Pancreas (tissue), 10 donors: ENCODE measurements around the gene WARS2. TPM values are rescaled to one million over a fixed set of nuclear protein-coding genes. Genes with fewer than 3 reads are reported as not detected.
"Not testable (repeated sequence)": the region's sequence is repeated elsewhere in the genome, so short reads cannot be mapped to it uniquely, and the experiment has no call there.

Experiments used
- ATAC-seq, 4 donors: fragments of 200-7000 bp; cut with Tn5 transposase; one replicate each; pipeline versions ENCODE4 v1.8.0 to v1.9.1; 2020; ENCODE audit warnings: mild to moderate bottlenecking in 4 of 4, moderate library complexity in 4 of 4
- DNase-seq, 6 donors: peaks; one replicate each; pipeline ENCODE4 v3.0.0-alpha.2; 2020
- FAIRE-seq: peaks from 2 replicates; lab custom pipeline; 2012; peaks lifted over from hg19 to GRCh38; lab: Jason Lieb, UNC
- H3K27ac ChIP-seq, 4 donors: fragments of 200-600 bp; sonication (generic); 1 replicate in 3 of 4; 2 replicates in 1 of 4; pipeline versions ENCODE4 v1.5.0 to v1.8.0; 2020
- H3K27me3 ChIP-seq, 4 donors: fragments of 200-600 bp; one replicate each; pipeline ENCODE4 v1.8.0; 2021
- H3K36me3 ChIP-seq, 3 donors: fragments of 200-600 bp; sonication (generic) in 1 of 3; one replicate each; pipeline versions ENCODE4 v1.5.0 to v1.8.0; 2020 to 2021
- H3K4me1 ChIP-seq, 3 donors: fragments of 200-600 bp; one replicate each; pipeline ENCODE4 v1.8.0; 2021
- H3K4me3 ChIP-seq, 4 donors: fragments of 200-600 bp; sonication (generic) in 2 of 4; one replicate each; pipeline versions ENCODE4 v1.5.0 to v1.8.0; 2020 to 2021
- H3K9me3 ChIP-seq, 4 donors: fragments of 200-600 bp; one replicate each; pipeline ENCODE4 v1.8.0; 2021
- CTCF ChIP-seq, 4 donors: fragments of 200-600 bp; sonication (generic) in 3 of 4; IDR thresholded peaks; one replicate each; pipeline versions ENCODE4 v1.5.0 to v1.8.0; 2021; ENCODE audit warnings: antibody characterized with exemption in 4 of 4
- WGBS, 2 donors: extraction: QIAGEN DNeasy Blood & Tissue Kit; methylation state at CpG; one replicate each; pipeline ENCODE4 v1.1.7; 2013; 5-methylcytosine and 5-hydroxymethylcytosine counted together
- intact Hi-C, 3 donors: fragments of 100-400 bp; cut with DNase I; formaldehyde crosslinking; loops; one replicate each; pipeline versions ENCODE4 v1.11.1 to v1.14.2; 2022
- polyA plus RNA-seq, 2 donors: library from polyadenylated mRNA; stranded (reverse); fragments of 200-250 nt; gene quantifications; one replicate each; pipeline ENCODE4 v1.2.3, GENCODE V29; 2013
- total RNA-seq, 6 donors: library from RNA; stranded (reverse); fragmentation: NEBNext Ultra II Directional in 4 of 6; extraction: Animal tissue kit (Norgen Biotek cat#: 25700) in 4 of 6; gene quantifications; one replicate each; pipeline versions ENCODE4 v1.2.1 to v1.2.4, GENCODE V29; 2021 to 2023
- donor health status: healthy with polysubstance abuse.
- donor health status: DM: no; HTN: no; CAD: no; lungs with moderate emphysema.
- donor health status: DM: no; HTN: no; CAD: no.
- donor health status: control.
- donor health status: control.
- donor health status: Bipolar disorder and iron deficiency.
- donor health status: DM: yes; HTN: yes; CAD: no.
- donor health status: DM: no; HTN: no; CAD: no.
- donor health status: DM: no; HTN: no; CAD: no.
- donor health status: DM: yes; HTN: yes; CAD: no.

Gene WARS2
- total and polyA plus RNA-seq, 8 donors = 3.4 to 14.0 (median 9.4) TPM

- Histone ChIP-seq H3K4me3 (no peak overlapping the region), H3K4me1 (no peaks in the 10 kb centered on the region), H3K36me3 (no peaks in the 10 kb centered on the region), H3K27me3 (no peaks in the 10 kb centered on the region), H3K27ac (no peak overlapping the region), H3K9me3 (no peaks in the 10 kb centered on the region)
- ATAC-seq = no peak
- WGBS, 2 donors = 94 to 96% methylated on average over 2 of the region's 2 CpGs
- TF ChIP-seq CTCF (IDR thresholded peaks at IDR 0.05) = no peak
- FAIRE-seq = no peak
- DNase-seq = no peak
- intact Hi-C loops = no loop called here
Observed at GRCh38 chr1:119160409-119160808, 20.0 kb upstream of the WARS2 start.

GRCh38 chr1:119159966-119160365 lies 19.5 kb upstream of the WARS2 start:
- Histone ChIP-seq H3K4me3 (no peak overlapping the region), H3K27ac (no peak overlapping the region), H3K36me3 (no peaks in the 10 kb centered on the region), H3K4me1 (no peaks in the 10 kb centered on the region), H3K27me3 (no peaks in the 10 kb centered on the region), H3K9me3 (no peaks in the 10 kb centered on the region)
- intact Hi-C loops = no loop called here
- DNase-seq (no peak), ATAC-seq (no peak), FAIRE-seq (no peak)
- no peak for TF ChIP-seq CTCF (IDR thresholded peaks at IDR 0.05)
- WGBS, 2 donors = 90 to 94% methylated on average over 2 of the region's 2 CpGs

DNA sequence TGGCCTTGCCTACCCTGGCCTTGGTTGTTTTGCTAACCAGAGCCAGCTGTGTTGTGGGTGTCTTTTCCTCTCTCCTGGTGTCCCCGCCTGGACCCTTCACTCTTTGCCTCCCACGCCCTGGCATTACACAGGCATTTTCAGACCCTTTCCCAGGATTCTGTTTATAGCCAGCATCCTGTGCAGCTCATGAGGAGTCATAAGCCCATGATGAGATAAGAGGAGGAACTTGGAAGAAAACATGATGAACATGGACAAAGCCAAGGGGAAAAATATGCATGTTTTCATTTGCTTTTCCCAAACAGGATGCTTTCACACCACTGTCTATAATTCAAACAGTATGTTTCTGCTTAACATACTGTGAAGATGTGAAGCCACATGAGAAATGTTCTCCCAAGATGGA lies 18.7 kb upstream of the WARS2 start:
- intact Hi-C loops = no loop called here
- DNase-seq = no peak

DNA sequence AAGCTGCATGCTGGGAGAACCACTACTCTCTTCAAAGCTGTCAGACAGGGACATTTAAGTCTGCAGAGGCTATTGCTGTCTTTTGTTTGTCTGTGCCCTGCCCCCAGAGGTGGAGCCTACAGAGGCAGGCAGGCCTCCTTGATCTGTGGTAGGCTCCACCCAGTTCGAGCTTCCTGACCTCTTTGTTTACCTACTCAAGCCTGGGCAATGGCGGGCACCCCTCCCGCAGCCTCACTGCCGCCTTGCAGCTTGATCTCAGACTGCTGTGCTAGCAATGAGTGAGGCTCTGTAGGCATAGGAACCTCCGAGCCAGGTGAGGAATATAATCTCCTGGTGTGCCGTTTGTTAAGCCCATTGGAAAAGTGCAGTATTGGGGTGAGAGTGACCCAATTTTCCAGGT lies 16.3 kb upstream of the WARS2 start:
- not testable (repeated sequence) for DNase-seq, H3K4me1 ChIP-seq, FAIRE-seq

More for the DNA sequence above, 18.7 kb upstream of the WARS2 start:
- no peaks in the 10 kb centered on the region for H3K36me3 ChIP-seq
- TF ChIP-seq CTCF (IDR thresholded peaks at IDR 0.05) = no peak
- ATAC-seq (no peak), FAIRE-seq (no peak)
- H3K27ac ChIP-seq = no peak overlapping the region
- H3K4me3 ChIP-seq = no peak overlapping the region
- H3K4me1 ChIP-seq = no peaks in the 10 kb centered on the region
- 88 to 94% methylated on average over 2 of the region's 2 CpGs for WGBS, 2 donors
- no peaks in the 10 kb centered on the region for H3K9me3 ChIP-seq
- H3K27me3 ChIP-seq = no peaks in the 10 kb centered on the region

GRCh38 chr1:119155069-119155468 lies 14.6 kb upstream of the WARS2 start:
- FAIRE-seq, H3K36me3 ChIP-seq, ATAC-seq, H3K27me3 ChIP-seq, intact Hi-C loops, H3K27ac ChIP-seq, H3K9me3 ChIP-seq, DNase-seq, H3K4me3 ChIP-seq, H3K4me1 ChIP-seq: not testable (repeated sequence)
- WGBS, 2 donors = 96 to 99% methylated on average over 4 of the region's 4 CpGs

More for the DNA sequence above, 16.3 kb upstream of the WARS2 start:
- H3K4me3 ChIP-seq, H3K27ac ChIP-seq, H3K36me3 ChIP-seq, H3K9me3 ChIP-seq, intact Hi-C loops, ATAC-seq, H3K27me3 ChIP-seq: not testable (repeated sequence)
- 92 to 98% methylated on average over 6 of the region's 6 CpGs for WGBS, 2 donors

DNA sequence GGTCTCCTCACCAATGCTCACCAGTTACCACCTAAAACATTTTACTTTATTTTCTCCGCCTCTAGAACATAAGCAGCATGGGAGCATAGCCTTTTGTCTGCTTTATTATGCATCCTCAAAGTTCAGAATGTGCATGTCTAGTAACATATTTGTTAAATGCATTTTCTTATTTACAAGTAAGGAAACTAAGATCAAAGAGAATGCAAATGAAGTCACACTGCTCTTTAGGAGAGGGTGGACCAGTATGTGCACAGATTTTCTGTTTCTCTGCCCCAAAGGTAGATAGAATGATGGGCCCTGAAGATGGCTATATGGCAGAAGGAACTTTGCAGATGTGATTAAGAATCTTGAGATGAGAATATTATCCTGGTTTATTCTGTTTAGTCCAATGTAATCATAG lies 9.7 kb upstream of the WARS2 start:
- 94 to 100% methylated on average over 1 of the region's 1 CpG for WGBS, 2 donors
- no peaks in the 10 kb centered on the region for H3K36me3 ChIP-seq
- ATAC-seq = no peak
- no peak overlapping the region for H3K27ac ChIP-seq
- no peak for TF ChIP-seq CTCF (IDR thresholded peaks at IDR 0.05)
- no peaks in the 10 kb centered on the region for H3K27me3 ChIP-seq
- no peak for DNase-seq
- FAIRE-seq = no peak
- intact Hi-C loops = no loop called here
- no peak overlapping the region for H3K4me3 ChIP-seq
- H3K4me1 ChIP-seq = no peaks in the 10 kb centered on the region
- H3K9me3 ChIP-seq = no peaks in the 10 kb centered on the region
